Lung (tissue), 12 donors: ENCODE results near the gene LGALSL. TPM values are rescaled to one million over a fixed set of nuclear protein-coding genes. Genes with fewer than 3 reads are reported as not detected.
A peak's percentile ranks its signal among the peaks of the same experiment; 100 is the strongest.

Source experiments
- ATAC-seq: fragments of 200-7000 bp; cut with Tn5 transposase; one replicate; pipeline ENCODE4 v1.9.1; 2020; ENCODE audit warnings: moderate number of reproducible peaks; ENCODE audit not compliant: insufficient read depth, low FRiP score
- DNase-seq, 3 donors: peaks; one replicate each; pipeline ENCODE4 v3.0.0-alpha.2; 2013 to 2017
- H3K27ac ChIP-seq, 2 donors: one replicate each; pipeline ENCODE4 v1.5.1; 2013; ENCODE audit warnings: mild to moderate bottlenecking in 2 of 2, moderate library complexity in 2 of 2, control low read depth in 1 of 2, inconsistent platforms in 1 of 2, low read depth in 1 of 2, low read length in 1 of 2
- H3K27me3 ChIP-seq, 3 donors: one replicate each; pipeline ENCODE4 v1.5.1; 2013; ENCODE audit warnings: low read length in 2 of 3; ENCODE audit not compliant: control insufficient read depth in 3 of 3, insufficient read depth in 3 of 3
- H3K36me3 ChIP-seq, 4 donors: one replicate each; pipeline ENCODE4 v1.5.1; 2013; ENCODE audit warnings: low read length in 4 of 4, mild to moderate bottlenecking in 1 of 4, moderate library complexity in 1 of 4; ENCODE audit not compliant: control insufficient read depth in 4 of 4, insufficient read depth in 4 of 4
- H3K4me1 ChIP-seq, 5 donors: one replicate each; pipeline ENCODE4 v1.5.1; 2013; ENCODE audit warnings: low read length in 5 of 5, mild to moderate bottlenecking in 2 of 5, moderate library complexity in 1 of 5; ENCODE audit not compliant: control insufficient read depth in 5 of 5, insufficient read depth in 5 of 5
- H3K4me3 ChIP-seq: one replicate; pipeline ENCODE4 v1.5.1; 2013; ENCODE audit warnings: mild to moderate bottlenecking, control low read depth, moderate library complexity
- H3K9ac ChIP-seq, 2 donors: one replicate each; pipeline ENCODE4 v1.5.1; 2013; ENCODE audit warnings: low read length in 2 of 2, control low read depth in 1 of 2; ENCODE audit not compliant: insufficient read depth in 1 of 2
- H3K9me3 ChIP-seq, 4 donors: one replicate each; pipeline ENCODE4 v1.5.1; 2013; ENCODE audit warnings: low read length in 3 of 4, mild to moderate bottlenecking in 1 of 4, moderate library complexity in 1 of 4; ENCODE audit not compliant: control insufficient read depth in 4 of 4, insufficient read depth in 3 of 4
- WGBS, 2 donors: extraction: QIAGEN DNeasy Blood & Tissue Kit; methylation state at CpG; one replicate each; pipeline ENCODE4 v1.1.7; 2013; 5-methylcytosine and 5-hydroxymethylcytosine counted together
- polyA plus RNA-seq, 2 donors: library from polyadenylated mRNA; stranded (reverse); fragments of 200-250 nt; gene quantifications; one replicate each; pipeline ENCODE4 v1.2.1, GENCODE V29; 2013
- total RNA-seq, 2 donors: library from RNA; depleted of rRNA in 1 of 2; stranded (reverse); fragments of >200 nt in 1 of 2; gene quantifications; one replicate each; pipeline ENCODE4 v1.2.1, GENCODE V29; 2014 to 2021
- TF ChIP-seq, protein P1 (sequence below): IDR thresholded peaks from 2 replicates; pipeline ENCODE4 v1.5.1; 2012; ENCODE audit warnings: mild to moderate bottlenecking; ENCODE audit errors: control extremely low read depth, extremely low read depth
- donor health status: control.
- donor health status: control.
- donor health status: Bipolar disorder and iron deficiency.
- donor health status: healthy.
- donor health status: DM: yes; HTN: yes; CAD: no.

Gene LGALSL
- total and polyA plus RNA-seq, 4 donors, result 9.1 to 30.6 (median 25.9) TPM

DNA sequence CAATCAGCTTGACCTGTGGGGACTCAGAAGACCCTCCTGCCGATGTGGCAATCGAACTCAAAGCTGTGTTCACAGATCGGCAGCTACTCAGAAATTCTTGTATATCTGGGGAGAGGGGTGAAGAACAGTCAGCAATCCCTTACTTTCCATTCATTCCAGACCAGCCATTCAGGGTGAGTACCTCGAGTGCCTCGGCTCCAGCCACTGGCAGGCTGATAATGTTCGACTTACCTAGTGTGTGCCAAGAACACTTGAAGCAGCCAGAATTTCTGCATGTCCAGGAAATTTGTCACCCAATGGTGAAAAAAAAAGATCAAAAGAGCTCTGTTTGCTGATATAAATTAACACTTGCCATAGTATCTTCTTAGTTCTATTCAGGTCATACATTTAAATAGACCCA, 2.3 kb downstream of the LGALSL start:
- H3K27ac ChIP-seq, result no peak overlapping the region
- H3K9ac ChIP-seq, result no peak overlapping the region
- H3K9me3 ChIP-seq, result no peaks in the 10 kb centered on the region
- TF ChIP-seq, protein P1, sequence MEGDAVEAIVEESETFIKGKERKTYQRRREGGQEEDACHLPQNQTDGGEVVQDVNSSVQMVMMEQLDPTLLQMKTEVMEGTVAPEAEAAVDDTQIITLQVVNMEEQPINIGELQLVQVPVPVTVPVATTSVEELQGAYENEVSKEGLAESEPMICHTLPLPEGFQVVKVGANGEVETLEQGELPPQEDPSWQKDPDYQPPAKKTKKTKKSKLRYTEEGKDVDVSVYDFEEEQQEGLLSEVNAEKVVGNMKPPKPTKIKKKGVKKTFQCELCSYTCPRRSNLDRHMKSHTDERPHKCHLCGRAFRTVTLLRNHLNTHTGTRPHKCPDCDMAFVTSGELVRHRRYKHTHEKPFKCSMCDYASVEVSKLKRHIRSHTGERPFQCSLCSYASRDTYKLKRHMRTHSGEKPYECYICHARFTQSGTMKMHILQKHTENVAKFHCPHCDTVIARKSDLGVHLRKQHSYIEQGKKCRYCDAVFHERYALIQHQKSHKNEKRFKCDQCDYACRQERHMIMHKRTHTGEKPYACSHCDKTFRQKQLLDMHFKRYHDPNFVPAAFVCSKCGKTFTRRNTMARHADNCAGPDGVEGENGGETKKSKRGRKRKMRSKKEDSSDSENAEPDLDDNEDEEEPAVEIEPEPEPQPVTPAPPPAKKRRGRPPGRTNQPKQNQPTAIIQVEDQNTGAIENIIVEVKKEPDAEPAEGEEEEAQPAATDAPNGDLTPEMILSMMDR, result no peak
- DNase-seq, result peak in 2 of 3 donors; percentile 25 to 39
- H3K4me3 ChIP-seq, result no peak overlapping the region
- peaks cover 3 to 20% (median 7%) of the 10 kb centered on the region in 4 donors for H3K36me3 ChIP-seq
- WGBS, 2 donors, result 68 to 83% methylated on average over 6 of the region's 6 CpGs
- H3K4me1 ChIP-seq, result peaks cover 4 to 39% (median 7%) of the 10 kb centered on the region in 5 donors
- ATAC-seq, result no peak
- H3K27me3 ChIP-seq, result no peaks in the 10 kb centered on the region

DNA sequence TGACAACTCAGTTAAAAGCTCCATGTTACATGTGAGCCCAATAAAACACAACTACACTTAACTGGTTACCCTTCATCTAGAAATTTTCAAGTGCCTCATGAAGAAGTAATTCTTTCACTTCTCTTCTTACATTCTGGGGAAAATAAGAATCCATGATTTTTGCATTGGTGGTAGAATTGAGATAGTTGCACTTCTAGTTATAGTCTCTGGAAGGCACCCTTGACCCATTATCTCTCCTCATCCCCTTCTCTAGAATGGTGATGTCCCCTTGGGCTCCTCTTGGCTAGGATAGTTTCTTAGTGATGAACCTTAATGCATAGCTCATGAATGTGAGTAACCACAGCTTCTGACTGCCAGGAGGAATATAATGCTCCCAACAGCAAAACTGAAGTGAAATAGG, 3.6 kb downstream of the LGALSL start:
- no peak overlapping the region for H3K9ac ChIP-seq
- no peak for DNase-seq
- peaks cover 4 to 41% (median 6%) of the 10 kb centered on the region in 5 donors for H3K4me1 ChIP-seq
- no peak for ATAC-seq
- H3K9me3 ChIP-seq, result no peaks in the 10 kb centered on the region
- H3K4me3 ChIP-seq, result no peak overlapping the region
- no peak overlapping the region for H3K27ac ChIP-seq
- peaks cover 3 to 20% (median 7%) of the 10 kb centered on the region in 4 donors for H3K36me3 ChIP-seq
- H3K27me3 ChIP-seq, result no peaks in the 10 kb centered on the region
- TF ChIP-seq, protein P1, result no peak

DNA sequence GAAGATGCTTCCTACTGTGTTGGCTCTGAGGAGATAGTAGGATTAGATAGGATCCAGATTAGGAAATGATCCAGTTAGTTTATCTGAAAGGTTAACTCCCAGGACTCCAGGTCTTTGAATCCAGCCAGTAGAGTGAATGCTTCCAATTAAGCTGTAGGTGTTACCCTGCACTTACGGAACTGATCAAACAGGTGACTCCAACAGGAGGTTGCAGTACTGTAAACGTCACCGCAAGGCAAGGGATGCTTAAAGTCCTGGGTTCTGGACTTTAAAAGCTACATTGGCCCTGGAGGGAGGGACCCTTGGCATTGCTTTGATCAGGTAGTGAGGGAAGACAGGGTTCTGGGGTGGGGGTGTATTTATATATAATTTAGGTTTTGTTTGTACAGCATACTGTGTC, 5.6 kb downstream of the LGALSL start:
- Histone ChIP-seq H3K27me3 (no peaks in the 10 kb centered on the region), H3K4me3 (no peak overlapping the region), H3K9me3 (no peaks in the 10 kb centered on the region), H3K36me3 (peaks cover 3 to 20% (median 7%) of the 10 kb centered on the region in 4 donors), H3K27ac (no peak overlapping the region), H3K9ac (no peak overlapping the region), H3K4me1 (peaks cover 0 to 28% (median 3%) of the 10 kb centered on the region in 5 donors)
- ATAC-seq (no peak), DNase-seq (no peak)
- TF ChIP-seq, protein P1, result no peak
- WGBS, 2 donors, result 86 to 100% methylated on average over 3 of the region's 3 CpGs

- H3K27ac ChIP-seq, result no peak overlapping the region
- DNase-seq, result no peak
- H3K4me1 ChIP-seq, result peaks cover 0 to 24% (median 3%) of the 10 kb centered on the region in 5 donors
- ATAC-seq, result no peak
- no peaks in the 10 kb centered on the region for H3K9me3 ChIP-seq
- no peaks in the 10 kb centered on the region for H3K27me3 ChIP-seq
- no peak overlapping the region for H3K4me3 ChIP-seq
- TF ChIP-seq, protein P1, result no peak
- H3K36me3 ChIP-seq, result peaks cover 3 to 20% (median 7%) of the 10 kb centered on the region in 4 donors
- WGBS, 2 donors, result 34 to 79% methylated on average over 3 of the region's 3 CpGs
- H3K9ac ChIP-seq, result no peak overlapping the region
These were observed 6.4 kb downstream of the LGALSL start for GRCh38 chr2:64460330-64460729.
